ENCODE measurements around the gene SYNE1.

GRCh38 chr6:152240436-152240835 lies 396.7 kb downstream of the SYNE1 start:
- no peak for TF ChIP-seq POLR2A (IDR thresholded peaks at IDR 0.05)
- TF ChIP-seq CTCF (IDR thresholded peaks at IDR 0.05), result no peak
